ENCODE measurements around the gene MYOCOS.

GRCh38 chr1:171611306-171611705 is 10.7 kb upstream of the MYOCOS start:
- no peak for TF ChIP-seq CTCF (IDR thresholded peaks at IDR 0.05; ENCODE audit: insufficient read depth, low read length)
- no peak for TF ChIP-seq POLR2AphosphoS5 (IDR thresholded peaks at IDR 0.05; ENCODE audit: low read depth)
